Muscle layer of duodenum (tissue), 2 donors: Measurements from ENCODE around the gene ZBTB49.

ENCODE experiments used
- H3K27ac ChIP-seq: one replicate; pipeline ENCODE4 v1.7.0; 2013; ENCODE audit warnings: mild to moderate bottlenecking, low read length
- H3K27me3 ChIP-seq: one replicate; pipeline ENCODE4 v1.7.0; 2013; ENCODE audit warnings: low read depth, mild to moderate bottlenecking, control low read depth, low read length
- H3K36me3 ChIP-seq, 2 donors: one replicate each; pipeline ENCODE4 v1.7.0; 2013; ENCODE audit warnings: low read length in 2 of 2, control low read depth in 1 of 2, mild to moderate bottlenecking in 1 of 2; ENCODE audit not compliant: insufficient read depth in 2 of 2, control insufficient read depth in 1 of 2
- H3K4me1 ChIP-seq, 2 donors: one replicate each; pipeline ENCODE4 v1.7.0; 2013; ENCODE audit warnings: low read length in 2 of 2, mild to moderate bottlenecking in 2 of 2, control low read depth in 1 of 2, moderate library complexity in 1 of 2; ENCODE audit not compliant: insufficient read depth in 2 of 2, control insufficient read depth in 1 of 2
- H3K4me3 ChIP-seq, 2 donors: one replicate each; pipeline ENCODE4 v1.7.0; 2013; ENCODE audit warnings: low read length in 2 of 2, low read depth in 1 of 2, mild to moderate bottlenecking in 1 of 2
- H3K9me3 ChIP-seq, 2 donors: one replicate each; pipeline ENCODE4 v1.7.0; 2013; ENCODE audit warnings: low read length in 2 of 2, control low read depth in 1 of 2, mild to moderate bottlenecking in 1 of 2; ENCODE audit not compliant: control insufficient read depth in 1 of 2
- donor health status: healthy.

ZBTB49 gene

DNA sequence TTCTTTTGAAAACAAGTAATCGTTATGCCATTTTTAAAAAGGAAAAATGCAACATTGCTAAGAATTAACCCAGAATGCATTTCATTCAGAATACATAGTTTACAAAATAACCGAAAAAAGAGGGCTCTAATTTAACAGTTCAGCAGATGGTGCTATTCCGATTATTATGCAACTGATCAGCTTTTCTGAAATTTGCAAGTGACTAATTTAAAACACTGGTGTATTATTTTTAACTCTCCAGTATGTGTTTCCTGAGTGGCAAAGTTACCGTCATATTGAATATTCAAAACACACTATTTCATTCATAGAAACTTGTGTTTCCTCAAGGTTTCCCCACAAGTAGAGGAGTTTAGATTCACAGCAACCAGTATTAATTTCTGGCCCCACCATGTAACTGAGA, 21.1 kb downstream of the ZBTB49 start:
- Histone ChIP-seq H3K36me3 (peaks cover 37 to 54% of the 10 kb centered on the region in 2 donors), H3K9me3 (no peaks in the 10 kb centered on the region), H3K4me1 (no peaks in the 10 kb centered on the region), H3K27ac (no peak overlapping the region), H3K4me3 (no peak overlapping the region), H3K27me3 (no peaks in the 10 kb centered on the region)

GRCh38 chr4:4315461-4316149, 25.6 kb downstream of the ZBTB49 start:
- no peaks in the 10 kb centered on the region for H3K4me1 ChIP-seq
- no peak overlapping the region for H3K4me3 ChIP-seq
- H3K9me3 ChIP-seq = no peaks in the 10 kb centered on the region
- H3K27ac ChIP-seq = no peak overlapping the region
- H3K27me3 ChIP-seq = no peaks in the 10 kb centered on the region
- H3K36me3 ChIP-seq = peaks cover 40 to 60% of the 10 kb centered on the region in 2 donors

DNA sequence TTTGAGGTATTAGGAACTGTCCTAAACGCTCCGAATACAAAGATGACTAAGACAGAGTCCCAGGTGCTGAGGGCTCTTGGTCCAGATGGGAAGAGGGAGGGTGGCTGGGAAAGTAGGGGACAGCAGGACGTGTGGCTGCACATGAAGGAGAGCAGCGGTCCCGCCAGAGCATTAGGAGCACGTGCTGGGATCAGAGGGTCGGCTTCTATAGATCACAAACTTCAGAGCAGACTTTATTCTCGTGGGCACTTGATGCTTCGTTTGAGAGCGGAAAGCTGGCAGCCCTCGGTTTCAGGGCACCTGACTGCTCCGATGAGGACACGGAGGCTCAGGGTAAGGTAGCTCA, 26.1 kb downstream of the ZBTB49 start:
- no peaks in the 10 kb centered on the region for H3K9me3 ChIP-seq
- H3K27me3 ChIP-seq = no peaks in the 10 kb centered on the region
- no peak overlapping the region for H3K4me3 ChIP-seq
- no peak overlapping the region for H3K27ac ChIP-seq
- H3K4me1 ChIP-seq = no peaks in the 10 kb centered on the region
- peaks cover 45 to 65% of the 10 kb centered on the region in 2 donors for H3K36me3 ChIP-seq

GRCh38 chr4:4317496-4318232, 27.6 kb downstream of the ZBTB49 start:
- H3K4me3 ChIP-seq = no peak overlapping the region
- H3K36me3 ChIP-seq = peaks cover 58 to 76% of the 10 kb centered on the region in 2 donors
- no peaks in the 10 kb centered on the region for H3K4me1 ChIP-seq
- H3K27ac ChIP-seq = no peak overlapping the region
- no peaks in the 10 kb centered on the region for H3K27me3 ChIP-seq
- H3K9me3 ChIP-seq = no peaks in the 10 kb centered on the region

DNA sequence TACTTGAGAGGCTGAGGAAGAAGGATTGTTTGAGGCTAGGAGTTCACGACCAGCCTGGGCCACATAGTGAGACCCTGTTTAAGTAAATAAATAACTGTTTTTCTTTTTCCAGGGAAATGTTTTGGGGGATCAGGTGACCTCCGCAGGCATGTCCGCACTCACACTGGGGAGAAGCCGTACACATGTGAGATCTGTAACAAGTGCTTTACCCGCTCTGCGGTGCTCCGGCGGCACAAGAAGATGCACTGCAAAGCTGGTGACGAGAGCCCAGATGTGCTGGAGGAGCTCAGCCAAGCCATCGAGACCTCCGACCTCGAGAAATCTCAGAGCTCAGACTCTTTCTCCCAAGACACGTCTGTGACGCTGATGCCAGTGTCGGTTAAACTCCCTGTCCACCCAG, 30.5 kb downstream of the ZBTB49 start:
- H3K27me3 ChIP-seq = no peaks in the 10 kb centered on the region
- no peaks in the 10 kb centered on the region for H3K9me3 ChIP-seq
- H3K27ac ChIP-seq = no peak overlapping the region
- no peaks in the 10 kb centered on the region for H3K4me1 ChIP-seq
- peaks cover 41 to 54% of the 10 kb centered on the region in 2 donors for H3K36me3 ChIP-seq
- H3K4me3 ChIP-seq = no peak overlapping the region

DNA sequence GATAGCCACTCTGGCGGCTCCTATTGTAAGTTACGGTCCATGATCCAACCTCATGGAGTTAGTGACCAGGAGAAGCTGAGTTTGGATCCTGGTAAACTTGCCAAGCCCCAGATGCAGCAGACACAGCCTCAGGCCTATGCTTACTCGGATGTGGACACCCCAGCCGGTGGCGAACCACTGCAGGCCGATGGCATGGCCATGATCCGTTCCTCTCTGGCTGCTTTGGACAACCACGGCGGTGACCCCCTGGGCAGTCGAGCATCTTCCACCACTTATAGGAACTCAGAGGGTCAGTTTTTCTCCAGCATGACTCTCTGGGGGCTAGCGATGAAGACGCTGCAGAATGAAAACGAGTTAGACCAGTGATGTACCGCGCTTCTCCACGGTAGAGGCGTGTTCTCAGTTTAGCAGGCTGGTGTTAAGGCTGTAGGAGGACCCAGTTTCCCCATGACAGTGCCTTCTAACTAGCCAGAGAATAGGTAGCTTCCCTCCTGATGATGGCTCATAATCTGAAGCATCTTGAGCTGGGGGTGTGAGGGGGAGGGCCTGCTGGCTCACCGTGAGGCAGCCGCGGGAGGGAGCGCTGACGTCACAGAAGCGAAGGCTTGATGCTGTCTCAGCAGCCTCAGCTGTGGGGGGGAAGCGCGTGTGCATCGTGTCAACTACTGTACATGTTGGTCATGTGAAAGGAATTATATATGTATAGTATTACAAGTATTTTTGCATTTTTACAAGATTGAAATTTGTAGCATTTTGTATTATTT, 31.1 kb downstream of the ZBTB49 start:
- H3K27me3 ChIP-seq = no peaks in the 10 kb centered on the region
- H3K9me3 ChIP-seq = no peaks in the 10 kb centered on the region
- H3K27ac ChIP-seq = no peak overlapping the region
- H3K36me3 ChIP-seq = peaks cover 36 to 48% of the 10 kb centered on the region in 2 donors
- H3K4me3 ChIP-seq = no peak overlapping the region
- no peaks in the 10 kb centered on the region for H3K4me1 ChIP-seq

- H3K4me1 ChIP-seq = no peaks in the 10 kb centered on the region
- no peak overlapping the region for H3K4me3 ChIP-seq
- H3K27ac ChIP-seq = no peak overlapping the region
- H3K27me3 ChIP-seq = no peaks in the 10 kb centered on the region
- H3K9me3 ChIP-seq = no peaks in the 10 kb centered on the region
- H3K36me3 ChIP-seq = peaks cover 26 to 38% of the 10 kb centered on the region in 2 donors
These were observed 32.1 kb downstream of the ZBTB49 start for GRCh38 chr4:4321951-4322688.

DNA sequence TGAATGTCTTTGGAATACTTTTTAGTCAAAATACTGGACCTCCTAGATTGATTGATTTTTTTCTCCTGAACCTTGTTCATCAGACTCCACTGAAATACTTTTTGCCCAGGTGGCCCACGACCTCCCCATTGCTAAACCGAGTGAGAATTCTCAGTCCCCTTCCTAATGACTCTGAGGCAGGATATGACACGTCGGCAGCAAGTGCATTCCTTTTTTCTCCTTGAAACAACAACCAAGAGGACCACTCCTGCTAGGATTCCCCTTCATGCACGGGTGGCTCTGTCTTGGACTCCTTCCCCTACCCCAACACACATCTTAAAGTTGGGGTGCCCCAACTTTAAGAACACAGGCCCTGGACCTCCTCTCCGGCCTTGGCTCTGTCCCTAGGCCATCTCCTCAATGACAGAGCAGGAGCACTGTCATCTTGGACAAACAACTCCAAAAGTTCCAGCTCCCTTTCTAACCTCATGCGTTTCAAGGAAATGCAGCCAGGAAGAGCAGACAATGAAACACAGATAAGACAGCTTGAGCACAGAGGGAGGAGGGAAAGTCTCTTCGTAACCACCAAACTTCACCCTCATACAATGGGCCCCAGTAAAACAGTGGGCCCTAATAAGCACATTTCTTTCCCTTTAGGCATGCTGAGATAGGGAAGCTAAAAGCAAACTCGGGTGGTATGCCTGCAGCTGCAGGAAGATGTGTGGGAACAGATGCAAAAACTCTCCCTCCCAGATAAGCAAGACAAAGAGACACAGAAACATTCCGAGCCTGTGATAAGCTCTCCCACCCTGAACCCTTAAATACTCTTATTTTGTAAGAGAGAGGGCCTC, 33.9 kb downstream of the ZBTB49 start:
- no peaks in the 10 kb centered on the region for H3K9me3 ChIP-seq
- H3K27me3 ChIP-seq = no peaks in the 10 kb centered on the region
- H3K4me1 ChIP-seq = no peaks in the 10 kb centered on the region
- H3K4me3 ChIP-seq = no peak overlapping the region
- H3K36me3 ChIP-seq = peaks cover 20 to 29% of the 10 kb centered on the region in 2 donors
- H3K27ac ChIP-seq = no peak overlapping the region

GRCh38 chr4:4325321-4325720, 35.3 kb downstream of the ZBTB49 start:
- peaks cover 0 to 3% of the 10 kb centered on the region in 2 donors for H3K9me3 ChIP-seq
- no peaks in the 10 kb centered on the region for H3K4me1 ChIP-seq
- H3K4me3 ChIP-seq = no peak overlapping the region
- peaks cover 20 to 23% of the 10 kb centered on the region in 2 donors for H3K36me3 ChIP-seq
- no peaks in the 10 kb centered on the region for H3K27me3 ChIP-seq
- H3K27ac ChIP-seq = no peak overlapping the region

DNA sequence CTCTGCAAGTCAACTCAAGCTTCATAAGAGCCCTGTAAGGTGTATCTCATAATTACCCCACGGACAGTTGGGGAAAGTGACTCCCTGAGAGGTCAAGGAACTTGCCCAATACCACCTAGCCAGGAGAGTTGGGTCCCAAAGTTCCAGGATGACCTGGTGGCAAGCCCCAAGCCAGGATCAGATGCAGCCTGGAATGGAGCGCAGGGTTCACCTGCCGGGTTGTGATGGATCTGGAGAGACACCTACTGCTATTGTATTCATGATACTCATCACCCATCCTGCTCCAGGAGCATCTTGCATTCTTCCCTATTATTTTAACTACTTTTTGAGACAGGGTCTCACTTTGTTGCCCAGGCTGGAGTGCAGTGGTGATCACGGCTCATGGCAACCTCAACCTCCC, 36.1 kb downstream of the ZBTB49 start:
- Histone ChIP-seq H3K4me1 (no peaks in the 10 kb centered on the region), H3K27ac (no peak overlapping the region), H3K27me3 (no peaks in the 10 kb centered on the region), H3K36me3 (peaks cover 13 to 15% of the 10 kb centered on the region in 2 donors), H3K9me3 (peaks cover 0 to 3% of the 10 kb centered on the region in 2 donors), H3K4me3 (no peak overlapping the region)
